HG02623 (cell line): Measurements from ENCODE around the gene TAS2R42.
A peak's percentile ranks its signal among the peaks of the same experiment; 100 is the strongest.

Experiments used
- ATAC-seq: cut with Tn5 transposase; IDR thresholded peaks from one replicate; pipeline ENCODE4 v1.9.1; 2021; ENCODE audit warnings: moderate library complexity; ENCODE audit not compliant: unreplicated experiment

Gene TAS2R42, protein sequence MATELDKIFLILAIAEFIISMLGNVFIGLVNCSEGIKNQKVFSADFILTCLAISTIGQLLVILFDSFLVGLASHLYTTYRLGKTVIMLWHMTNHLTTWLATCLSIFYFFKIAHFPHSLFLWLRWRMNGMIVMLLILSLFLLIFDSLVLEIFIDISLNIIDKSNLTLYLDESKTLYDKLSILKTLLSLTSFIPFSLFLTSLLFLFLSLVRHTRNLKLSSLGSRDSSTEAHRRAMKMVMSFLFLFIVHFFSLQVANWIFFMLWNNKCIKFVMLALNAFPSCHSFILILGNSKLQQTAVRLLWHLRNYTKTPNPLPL

DNA sequence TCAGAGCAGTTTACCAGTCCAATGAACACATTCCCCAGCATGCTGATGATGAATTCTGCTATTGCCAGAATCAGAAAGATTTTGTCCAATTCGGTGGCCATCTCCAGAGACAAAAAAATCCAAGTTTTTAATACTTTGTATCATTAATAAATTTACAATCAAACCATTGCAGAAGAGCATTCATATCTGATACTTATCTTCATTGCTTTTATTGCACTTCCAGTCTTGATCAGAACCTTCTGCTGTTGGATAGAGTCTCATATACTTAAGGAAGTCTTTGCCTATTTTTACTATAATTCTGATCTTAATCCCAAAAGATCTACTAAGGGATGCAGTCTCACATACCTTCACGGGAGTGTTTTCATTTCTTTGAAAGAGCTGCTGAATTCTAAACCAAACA lies at the start of gene TAS2R42:
Gene TAS2R42 (minus strand): TSS at position 101 of the 400 bp plus-strand sequence. CDS start 0 bp downstream, at position 101.
- no peak for ATAC-seq

DNA sequence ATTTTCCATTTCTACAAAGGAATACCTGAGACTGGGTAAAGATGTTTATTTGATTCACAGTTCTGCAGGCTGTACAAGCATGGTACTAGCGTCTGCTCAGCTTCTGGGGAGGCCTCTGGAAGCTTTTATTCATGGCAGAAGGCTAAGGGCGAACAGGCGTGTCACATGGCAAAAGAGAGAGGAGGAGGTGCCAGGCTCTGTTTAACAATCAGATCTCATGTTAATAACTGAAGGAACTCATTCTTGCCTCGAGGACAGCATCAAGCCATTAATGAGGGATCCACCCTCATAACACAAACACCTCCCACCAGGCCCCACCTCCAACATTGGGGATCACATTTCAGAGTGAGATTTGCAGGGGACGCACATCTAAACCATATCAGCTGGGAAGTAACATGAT lies 46.8 kb upstream of the TAS2R42 start:
- no peak for ATAC-seq

DNA sequence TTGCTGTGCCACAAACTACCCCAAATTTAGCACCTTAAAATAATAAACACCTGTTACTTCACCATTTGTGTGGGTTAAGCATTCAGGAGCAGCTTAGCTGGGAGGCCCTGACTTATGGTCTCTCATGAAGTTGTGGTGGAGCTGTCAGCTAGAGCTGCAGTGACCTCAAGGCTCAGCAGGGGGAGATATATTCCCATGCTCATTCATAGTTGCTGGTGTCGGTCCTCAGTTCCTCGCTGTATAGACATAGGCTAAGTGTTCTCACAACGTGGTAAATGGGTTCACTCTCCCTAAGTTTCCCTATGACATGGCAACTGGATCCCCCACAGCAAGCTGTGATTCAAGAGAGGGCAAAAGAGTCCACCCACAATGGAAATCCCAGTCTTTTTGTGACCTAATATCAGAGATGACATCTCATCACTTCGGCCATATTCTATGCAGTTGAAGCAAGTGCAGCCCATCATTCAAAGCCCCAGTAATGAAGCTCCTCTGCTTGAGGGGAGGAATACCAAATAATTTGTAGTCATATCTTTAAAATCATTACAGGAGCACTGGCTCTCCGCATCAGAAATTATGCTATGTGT lies 41.7 kb upstream of the TAS2R42 start:
- no peak for ATAC-seq

- no peak for ATAC-seq
Observed at GRCh38 chr12:11227373-11227772, 40.6 kb upstream of the TAS2R42 start.

DNA sequence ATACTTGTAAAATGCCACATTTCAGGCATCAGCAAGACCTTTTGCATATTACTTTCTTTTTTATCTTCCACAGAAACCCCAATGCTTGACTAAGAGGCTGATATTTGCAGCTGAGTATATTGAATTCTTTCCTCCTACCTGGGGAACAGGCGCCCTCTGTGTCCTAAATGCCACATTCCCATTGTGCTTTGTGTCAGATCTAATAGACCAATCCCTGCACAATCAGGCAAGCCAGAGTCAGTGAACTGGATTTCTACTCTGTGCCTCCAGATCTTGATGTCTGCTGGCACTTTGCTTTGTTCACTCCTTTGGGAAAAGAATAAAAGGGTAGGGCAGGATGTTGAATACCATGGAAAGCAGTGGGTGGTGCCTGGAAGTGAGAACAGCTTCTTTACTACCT lies 22.4 kb upstream of the TAS2R42 start:
- ATAC-seq, result no peak

- ATAC-seq, result no peak
Observed at GRCh38 chr12:11204173-11204572, 17.4 kb upstream of the TAS2R42 start.

GRCh38 chr12:11202811-11203210 lies 16.1 kb upstream of the TAS2R42 start:
- no peak for ATAC-seq

DNA sequence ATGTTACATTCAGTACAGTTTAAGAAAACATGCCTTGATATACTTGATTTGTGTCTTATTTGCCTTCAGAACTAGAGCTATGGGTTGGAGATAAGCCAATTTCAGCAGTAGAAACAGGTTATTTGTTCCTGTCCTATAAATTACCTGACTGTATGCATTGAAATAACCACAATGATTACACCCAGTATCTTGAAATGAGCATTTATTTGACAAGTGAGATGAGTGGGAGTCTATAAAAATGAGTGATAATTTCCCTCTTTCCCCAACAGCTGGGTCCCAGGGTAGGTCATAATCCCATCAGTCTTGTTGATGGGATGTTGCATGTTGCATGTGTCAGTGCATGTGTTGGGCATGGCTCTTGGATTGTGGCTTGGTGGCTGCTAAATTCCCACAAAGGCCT lies 3.7 kb downstream of the TAS2R42 start:
- ATAC-seq, result no peak

DNA sequence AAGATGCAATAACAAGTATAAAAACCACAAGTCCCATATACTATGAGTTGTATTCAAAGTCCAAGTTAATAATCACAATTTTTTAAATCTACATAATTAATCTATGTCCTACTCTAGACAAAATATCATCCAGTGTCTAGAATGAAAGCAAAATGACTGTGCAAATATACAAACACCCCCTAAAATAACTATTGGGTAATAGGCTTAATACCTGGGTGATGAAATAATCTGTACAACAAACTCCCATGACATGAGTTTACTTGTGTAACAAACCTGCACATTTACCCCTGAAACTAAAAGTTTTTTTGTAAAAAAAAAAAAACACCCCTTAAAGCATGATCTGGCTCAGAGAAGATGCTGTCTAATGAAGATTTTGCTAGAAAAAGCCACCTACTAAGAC lies 4.2 kb downstream of the TAS2R42 start:
- no peak for ATAC-seq

- ATAC-seq, result no peak
Observed at GRCh38 chr12:11178250-11178649, 8.5 kb downstream of the TAS2R42 start.

DNA sequence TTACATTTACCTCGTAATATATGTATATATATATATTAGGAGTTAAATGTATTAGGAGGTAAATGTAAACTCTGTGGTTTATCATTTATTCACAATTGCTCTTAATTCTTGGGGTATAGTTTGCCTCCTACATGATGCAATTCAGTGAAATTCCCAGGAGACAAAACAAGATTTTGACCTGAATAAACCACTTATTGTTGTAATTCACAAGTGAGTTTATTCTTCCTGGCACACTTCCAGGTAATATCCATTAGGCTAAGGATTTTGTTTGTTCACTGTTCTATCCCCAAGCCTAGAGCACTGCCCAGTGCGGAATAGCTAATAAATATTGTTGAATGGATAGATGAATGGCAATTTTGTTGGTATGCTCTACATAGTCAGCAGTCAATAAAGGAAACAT lies 12.7 kb downstream of the TAS2R42 start:
- ATAC-seq, result no peak

DNA sequence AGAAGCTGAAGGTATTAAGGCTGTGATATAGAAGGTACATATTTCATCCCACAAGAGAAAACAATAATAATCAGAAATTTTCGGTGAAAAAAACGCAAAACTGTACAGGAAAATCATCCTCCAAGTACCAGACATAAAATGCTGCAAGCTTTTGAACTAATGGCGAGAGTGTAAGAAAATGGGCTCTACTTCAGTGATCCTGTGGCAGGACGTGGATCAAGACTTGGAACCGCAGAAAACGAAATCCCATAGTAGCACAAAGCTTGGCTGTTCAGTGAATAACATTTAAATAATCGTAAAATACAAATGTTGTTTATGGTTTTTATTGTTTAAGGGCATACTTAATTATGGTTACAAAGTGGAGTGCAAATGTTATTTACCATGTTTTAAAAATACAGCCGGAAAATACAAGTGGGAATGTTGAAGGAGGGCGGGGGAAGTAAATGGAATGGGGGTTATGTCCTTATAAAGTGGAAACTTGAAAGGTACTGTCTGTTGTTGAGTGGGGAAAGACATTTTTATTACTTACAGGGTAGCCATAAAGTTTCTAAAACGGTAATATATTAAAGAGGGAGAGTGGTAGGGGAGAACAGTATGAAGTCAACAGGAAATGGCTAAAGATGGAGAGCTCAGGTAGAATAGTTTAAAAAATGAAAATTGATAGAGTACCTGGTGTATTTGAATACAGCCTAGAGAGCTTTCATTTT lies 14.6 kb downstream of the TAS2R42 start:
- ATAC-seq, result no peak

- peak; percentile 97 for ATAC-seq
Observed at GRCh38 chr12:11171145-11171968, 15.4 kb downstream of the TAS2R42 start, which contains the start of gene SMIM10L1. Gene SMIM10L1 (plus strand): TSS chr12:11171194. CDS start chr12:11171357, 163 bp downstream.

DNA sequence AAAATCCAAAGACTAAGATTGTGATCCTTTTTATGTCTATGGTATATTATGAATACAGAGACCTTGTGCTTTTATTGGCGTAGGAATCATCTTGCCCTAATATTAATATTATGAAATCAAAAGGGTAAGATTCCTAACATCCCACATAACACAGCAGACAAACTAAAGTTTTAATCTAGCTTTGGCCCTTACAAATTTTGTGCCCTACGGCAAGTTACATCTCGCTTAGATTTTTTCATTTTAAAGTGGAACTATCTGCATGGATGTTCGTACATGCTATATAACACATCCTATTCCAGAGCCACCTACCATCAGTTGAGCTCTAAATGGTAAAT lies 16.0 kb downstream of the TAS2R42 start:
- no peak for ATAC-seq

DNA sequence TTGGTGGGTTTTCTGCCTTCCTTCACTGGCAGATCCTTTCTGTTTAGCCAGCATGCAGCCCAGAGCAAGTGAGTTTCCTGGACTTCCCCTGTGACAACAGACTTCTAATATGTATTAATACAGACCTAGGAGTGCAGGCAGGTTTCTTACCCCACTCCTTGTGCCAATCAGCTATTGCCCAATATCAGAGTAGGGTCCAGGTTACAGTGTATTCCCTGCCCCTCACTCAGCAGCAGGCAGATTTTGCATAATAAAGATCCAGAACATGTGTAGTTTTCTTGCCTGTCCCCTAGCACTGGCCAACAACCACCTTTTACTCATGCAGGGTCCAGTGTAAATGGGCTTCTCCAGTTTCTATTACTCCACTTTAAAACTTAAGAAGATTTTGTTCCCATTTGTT lies 20.4 kb downstream of the TAS2R42 start:
- ATAC-seq, result no peak

- no peak for ATAC-seq
Observed at GRCh38 chr12:11164384-11164783, 22.4 kb downstream of the TAS2R42 start.

- ATAC-seq, result no peak
Observed at GRCh38 chr12:11162502-11162901, 24.2 kb downstream of the TAS2R42 start.

DNA sequence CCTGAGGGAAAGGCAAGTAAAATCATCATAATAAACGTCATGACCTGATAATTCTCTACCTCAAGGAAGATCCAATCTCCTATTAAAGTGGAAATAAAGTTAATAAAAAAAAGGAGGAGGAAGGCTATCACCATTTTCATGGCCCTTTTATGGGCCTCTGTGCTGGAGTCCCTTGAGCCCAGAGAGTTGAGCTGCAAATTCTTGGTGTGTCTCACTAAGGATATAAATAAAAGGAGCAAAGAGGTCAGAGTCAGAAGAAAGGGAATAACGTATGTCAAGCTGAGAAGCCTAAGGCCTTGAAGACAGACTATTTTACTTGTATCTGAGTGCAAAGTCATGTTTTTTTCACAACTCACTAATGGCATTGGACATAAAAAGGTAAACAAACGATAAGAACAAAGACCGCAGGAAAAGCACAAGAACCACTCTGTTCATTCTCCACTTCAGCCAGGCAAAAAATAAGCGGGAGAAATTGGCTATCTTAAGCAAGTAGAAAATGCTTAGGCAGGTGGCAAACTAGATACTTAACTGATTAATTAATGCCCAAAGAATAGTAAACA lies 27.8 kb downstream of the TAS2R42 start:
- no peak for ATAC-seq

- no peak for ATAC-seq
Observed at GRCh38 chr12:11154400-11154925, 32.3 kb downstream of the TAS2R42 start.

GRCh38 chr12:11152725-11153124 lies 34.0 kb downstream of the TAS2R42 start:
- ATAC-seq, result no peak

DNA sequence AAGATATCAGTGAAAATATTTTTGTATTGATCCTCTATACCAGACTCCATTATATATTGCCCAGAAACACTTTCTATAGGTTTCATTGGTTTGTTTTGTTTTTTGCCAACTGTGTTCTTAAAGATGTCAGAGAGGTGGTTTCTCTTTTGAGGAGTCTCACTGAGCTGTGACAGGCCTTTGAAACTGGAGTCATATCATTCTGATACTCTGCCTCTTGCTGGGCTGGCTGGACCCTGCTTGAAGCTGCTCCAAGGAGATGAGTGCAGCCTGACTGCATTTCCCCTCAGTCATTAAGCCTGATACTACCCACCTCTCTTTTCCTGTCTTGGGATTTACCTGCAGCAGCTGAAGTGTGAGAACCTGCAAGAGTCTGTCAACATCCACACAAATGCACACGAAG lies 35.9 kb downstream of the TAS2R42 start:
- peak; percentile 43 for ATAC-seq
